Activated naive CD8-positive, alpha-beta T cell treated with anti-CD3 and anti-CD28 coated beads, Interleukin-2, amount 50 U/mL, for 16 hours (primary cell): ENCODE results near the gene RIC8B.

Source experiments
- DNase-seq: peaks from one replicate; pipeline ENCODE4 v3.0.0-alpha.2; 2020; ENCODE audit warnings: low read depth, low spot score

The RIC8B gene

DNA sequence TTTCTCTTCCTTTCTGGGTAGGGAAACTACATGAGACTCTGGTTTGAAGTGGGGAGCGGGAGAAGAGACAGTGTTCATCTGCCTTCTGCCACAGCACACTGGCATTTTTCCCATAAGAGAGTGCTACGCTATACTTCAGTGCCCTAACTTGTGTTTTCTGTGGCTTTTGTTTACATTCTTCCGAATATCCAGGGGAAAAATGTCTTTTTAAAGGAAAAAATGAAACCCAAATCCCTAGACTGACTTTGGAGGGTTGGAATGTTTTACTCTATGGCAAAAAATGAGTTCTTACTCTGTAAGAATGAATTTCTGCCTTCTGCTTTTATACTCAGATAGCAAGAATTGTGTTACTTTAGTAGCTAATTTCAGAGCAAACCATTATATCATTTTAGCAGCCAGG is 93.2 kb downstream of the RIC8B start:
- DNase-seq = no peak

DNA sequence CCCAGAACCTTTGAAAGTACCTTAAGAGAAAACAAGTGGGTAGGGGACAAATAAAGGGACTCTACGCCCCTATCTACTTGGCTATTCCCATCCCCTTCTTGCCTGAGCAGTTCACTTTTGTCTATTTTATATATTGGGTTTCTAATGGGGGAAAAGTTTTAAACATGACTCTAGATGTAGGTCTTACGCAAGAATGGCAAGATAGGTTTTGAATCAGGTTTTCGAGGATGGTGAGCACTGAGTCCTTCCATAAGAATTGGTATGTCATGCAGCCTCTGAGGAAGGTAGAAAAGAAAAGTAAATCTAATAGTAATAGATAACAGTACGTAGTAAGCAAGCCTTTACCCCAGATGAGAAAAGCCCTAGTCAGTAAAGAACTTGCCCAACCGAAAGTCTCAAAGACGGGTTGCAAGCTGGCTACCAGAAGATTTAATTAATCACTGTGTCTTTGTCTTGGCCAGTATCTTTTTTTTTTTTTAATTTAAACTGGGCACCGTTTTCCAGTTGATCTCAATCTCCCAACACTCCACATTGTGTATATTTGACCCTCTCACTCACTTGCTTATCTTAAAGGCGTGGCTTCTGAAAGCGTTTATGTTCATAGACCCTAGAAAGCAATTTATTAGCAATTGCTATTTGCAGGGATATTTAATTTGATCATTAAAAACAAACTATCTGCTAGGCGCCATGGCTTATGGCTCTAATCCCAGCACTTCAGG is 94.7 kb downstream of the RIC8B start:
- no peak for DNase-seq

DNA sequence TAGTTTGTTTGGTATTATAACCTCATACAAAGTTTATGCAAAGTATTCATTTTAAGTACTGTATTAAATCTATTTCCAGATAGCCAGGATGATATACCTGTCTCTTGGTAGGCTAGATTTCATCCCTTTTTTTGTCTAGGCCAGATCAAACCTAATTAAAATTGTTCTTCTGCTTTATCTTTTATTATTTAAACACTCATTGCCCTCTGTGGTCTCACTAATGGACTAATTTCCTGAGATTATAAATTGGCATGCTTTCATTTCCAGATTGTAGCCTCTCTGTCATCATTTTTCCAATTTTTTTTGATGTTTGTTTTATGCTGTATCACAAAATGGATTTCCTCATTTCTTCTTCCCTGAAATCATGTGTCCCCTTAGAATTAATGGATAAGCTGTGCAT is 95.6 kb downstream of the RIC8B start:
- DNase-seq = no peak

DNA sequence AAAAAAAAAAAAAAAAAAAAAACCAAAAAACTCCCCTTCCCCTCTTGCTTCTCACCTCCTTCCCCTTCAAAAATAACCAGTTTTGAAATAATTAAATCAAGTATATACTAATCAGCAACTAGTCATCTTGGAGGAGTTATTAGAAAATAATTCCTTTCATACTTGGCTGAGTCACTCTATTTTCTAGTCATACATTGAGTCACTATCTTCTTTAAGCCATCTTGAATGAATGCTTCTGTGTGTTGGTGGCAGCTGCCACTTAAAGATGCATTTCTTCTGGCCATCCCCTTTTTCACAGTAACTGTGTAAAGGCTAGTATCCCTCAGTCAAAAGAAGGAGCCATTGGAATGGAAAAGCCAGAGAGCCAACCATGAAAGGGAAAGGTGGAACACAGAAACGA is 97.0 kb downstream of the RIC8B start:
- no peak for DNase-seq

DNA sequence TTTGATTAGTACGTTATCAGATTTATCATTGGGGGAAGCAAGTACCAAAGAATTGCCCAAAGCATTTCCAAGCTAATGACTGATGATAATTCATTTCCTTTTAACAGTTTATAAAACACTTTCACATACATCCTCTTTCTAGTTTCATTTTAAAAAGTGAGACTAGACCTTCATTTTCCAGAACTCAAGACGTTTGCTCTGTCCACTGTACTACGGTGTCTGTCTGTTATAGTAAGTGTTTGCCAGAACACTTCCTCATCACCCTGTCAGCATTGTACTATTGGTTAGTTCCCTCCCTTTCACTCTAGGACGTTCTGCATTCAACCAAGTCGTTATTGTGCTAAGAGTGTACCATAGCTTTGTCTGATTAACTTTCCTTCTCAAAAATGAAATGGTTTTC is 99.5 kb downstream of the RIC8B start:
- DNase-seq = no peak

DNA sequence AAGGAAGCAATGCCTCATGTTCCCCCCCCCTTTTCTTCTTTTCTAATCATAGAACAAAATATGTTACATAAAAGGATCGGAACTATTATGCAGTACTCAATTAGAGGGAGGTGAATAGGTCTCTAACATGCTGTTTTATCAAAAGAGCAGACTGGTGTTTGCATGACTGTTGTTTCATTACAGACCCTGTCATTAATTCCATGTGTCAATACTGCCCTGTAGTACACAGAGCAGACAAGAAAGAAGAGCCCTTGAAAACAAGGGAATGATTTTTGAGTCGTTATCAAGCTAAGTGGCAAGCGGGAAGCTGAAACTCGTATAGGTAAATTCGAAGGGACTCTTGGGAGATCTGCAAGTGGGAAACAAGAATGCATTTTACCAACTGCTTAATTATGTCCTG is 104.3 kb downstream of the RIC8B start:
- DNase-seq = no peak

DNA sequence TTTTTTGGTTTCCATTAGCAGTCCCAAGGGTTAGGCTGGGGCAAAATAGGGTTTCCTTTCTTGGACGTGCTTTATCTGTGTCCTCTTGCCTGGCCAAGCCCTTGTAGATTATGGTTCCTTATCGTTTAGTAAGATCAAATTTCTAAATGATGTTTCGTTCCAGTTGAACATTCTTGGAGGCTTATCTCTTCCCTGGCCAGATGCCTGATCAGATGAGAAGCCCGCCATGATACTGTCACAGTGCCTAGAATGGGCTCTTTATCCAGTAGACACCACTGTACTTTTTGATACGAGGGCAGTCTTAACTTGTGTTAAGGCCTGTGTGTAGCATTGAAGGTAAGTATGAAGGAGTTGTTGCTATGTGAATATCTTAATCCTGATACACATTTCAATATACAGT is 105.1 kb downstream of the RIC8B start:
- DNase-seq = no peak

DNA sequence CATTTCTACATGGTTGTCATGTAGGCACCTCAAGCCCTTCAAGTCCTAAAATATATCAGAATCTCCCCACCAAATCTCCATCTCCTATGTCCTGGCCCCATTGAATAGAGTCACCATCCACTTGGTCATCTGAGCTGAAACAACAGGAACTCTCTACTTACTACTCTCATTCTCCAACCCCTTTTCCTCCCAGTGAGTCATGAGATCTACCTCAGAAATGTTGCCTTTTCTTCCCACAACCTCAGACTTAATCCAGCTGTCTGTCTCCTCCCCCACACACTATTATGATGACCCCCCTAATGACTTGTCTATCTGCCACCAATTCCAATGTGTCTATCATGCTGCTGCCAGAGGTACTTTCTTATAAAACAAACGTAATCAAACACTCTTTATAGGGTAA is 108.9 kb downstream of the RIC8B start:
- no peak for DNase-seq

DNA sequence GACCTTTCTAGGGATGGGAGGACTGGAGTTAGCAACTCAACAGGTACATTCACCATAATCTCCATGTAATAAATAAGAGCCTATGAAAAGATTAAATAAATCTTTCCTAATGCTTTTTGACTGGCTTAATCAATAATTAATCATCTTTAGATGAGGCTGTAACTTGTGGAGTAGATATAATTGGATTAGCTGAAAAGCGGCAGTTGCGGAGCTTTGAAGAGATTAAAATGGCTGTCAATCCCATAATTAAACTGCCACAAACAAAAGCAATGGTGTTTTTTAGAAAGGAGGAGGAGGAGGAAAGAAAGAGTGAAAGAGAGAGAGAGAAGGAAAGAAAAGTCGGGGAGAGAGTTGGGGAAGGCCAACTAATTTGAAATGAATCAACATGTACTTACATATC is 110.5 kb downstream of the RIC8B start:
- DNase-seq = no peak

DNA sequence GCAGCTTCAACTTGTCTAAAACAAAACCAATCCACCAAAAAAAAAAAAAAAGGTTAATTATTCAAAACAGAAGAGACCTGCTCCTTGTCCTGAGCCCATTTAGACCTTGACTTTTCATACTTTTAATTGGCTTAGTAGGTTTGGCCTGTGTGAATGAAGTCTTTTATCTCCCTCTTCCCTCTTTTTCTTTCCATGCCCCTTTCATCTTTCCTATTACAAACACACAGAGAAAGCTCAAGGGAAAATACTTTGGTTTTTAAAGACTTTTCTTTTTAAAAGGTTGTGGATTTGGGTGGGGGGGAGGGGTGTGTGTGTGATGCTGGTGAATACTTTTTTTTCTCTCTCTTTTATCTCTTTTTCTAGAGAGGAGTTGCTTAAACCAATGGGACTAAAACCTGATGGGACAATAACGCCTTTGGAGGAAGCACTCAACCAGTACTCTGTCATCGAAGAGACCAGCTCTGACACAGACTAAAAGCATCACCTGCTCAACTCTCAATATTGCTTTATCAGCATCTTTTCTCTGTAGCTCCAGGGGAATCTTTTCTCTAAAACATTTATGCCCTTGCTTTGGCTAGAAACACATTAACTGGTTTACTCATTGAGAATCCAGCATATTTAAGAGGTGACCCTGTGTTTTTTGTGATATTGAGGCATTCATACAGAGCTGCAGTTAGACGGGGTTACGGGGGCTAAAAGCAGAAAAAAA is 111.2 kb downstream of the RIC8B start:
- no peak for DNase-seq

DNA sequence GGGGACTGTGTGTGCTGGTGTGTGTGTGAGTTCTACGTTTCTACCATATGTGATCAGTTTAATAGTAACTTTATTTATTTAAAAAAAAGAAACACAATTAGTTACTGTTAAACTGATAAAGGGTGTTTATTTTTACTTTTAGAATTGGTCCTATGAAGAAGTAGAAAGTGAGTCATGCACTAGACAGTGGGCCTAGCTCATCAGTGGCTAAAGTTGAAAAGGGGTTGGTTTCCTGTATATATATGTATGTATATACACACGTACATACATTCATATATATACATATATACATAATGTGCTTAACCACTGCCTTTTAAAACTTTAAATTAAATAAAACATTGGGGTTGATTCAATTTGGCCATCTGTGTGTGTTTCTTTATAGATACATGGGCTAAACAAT is 112.5 kb downstream of the RIC8B start:
- DNase-seq = no peak

DNA sequence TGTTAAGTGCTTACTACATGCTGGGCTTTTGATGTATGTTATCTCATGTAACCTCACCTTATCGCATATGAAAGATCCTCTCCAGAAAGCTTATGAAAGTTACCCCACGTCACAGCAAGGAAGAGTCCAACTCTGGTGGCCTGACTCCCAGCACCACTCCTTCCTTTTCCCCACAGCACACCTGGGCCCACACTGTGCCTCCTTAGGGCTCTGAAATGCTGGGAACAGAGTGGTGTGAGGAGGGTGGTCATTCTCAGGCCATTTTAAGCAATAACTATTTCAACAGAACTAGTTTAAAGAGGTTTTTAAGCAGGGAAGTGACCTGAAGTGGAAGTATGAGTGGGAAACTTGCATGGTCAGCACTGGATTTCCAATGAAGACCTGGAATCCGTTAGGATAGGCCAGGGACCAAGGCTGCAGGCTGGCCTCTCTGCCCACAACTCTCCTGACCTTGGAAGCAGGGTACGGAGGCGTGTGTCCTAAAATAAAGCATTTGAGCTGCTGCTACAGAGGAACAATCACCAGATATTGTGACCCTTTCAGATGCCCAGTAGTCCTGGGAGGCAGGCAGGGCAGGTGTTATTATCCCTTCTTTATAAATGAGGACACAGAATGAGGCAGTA is 114.0 kb downstream of the RIC8B start:
- no peak for DNase-seq

DNA sequence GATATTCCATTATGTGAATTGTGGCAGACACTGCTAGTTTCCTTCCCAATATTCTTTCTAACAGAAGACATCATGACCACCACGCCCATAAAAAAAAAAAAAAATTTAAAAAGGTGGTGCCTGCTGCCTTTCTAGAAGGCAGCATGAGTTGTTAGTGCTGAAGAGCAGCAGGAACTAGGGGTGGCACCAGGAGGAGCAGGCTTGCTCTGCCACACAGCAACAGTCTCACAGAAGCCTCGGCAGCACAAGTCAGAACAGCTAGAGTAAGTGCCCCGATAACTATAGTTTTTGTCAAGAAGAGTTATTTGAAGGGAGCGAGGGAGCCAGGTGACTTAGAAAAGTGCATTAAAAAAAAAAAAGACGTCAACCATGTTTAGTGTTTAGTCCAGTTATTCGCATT is 114.8 kb downstream of the RIC8B start:
- DNase-seq = no peak

DNA sequence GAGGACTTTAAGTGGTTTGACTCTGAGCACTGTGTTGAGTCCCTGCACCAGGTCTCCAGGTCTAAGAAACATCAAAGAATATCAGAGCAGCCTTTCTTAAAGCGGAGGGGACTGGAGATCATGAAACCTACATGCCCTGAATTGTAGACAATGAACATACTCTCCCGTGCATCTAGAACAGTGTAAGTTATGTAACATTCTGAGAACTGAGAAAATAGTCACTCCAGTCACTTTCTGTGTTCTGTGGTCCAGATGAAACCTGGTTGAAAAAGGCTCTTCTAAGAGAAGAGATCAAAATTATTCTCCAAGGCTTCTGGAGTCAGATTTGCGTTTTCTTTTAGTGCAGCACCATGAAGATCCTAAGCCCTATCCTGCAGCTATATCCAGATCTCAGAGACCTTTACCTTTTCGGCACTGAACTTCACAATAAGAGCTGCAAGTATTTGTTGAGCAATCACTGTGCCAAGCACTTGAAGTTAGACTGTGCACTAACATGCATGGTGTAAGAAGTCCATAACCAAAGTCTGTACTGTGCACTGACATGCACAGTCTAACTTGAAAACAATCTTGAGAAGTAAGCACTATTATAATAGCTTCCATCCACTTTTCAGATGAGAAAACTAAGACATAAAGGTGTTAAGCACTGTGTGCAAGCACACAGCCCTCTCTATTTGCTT is 115.6 kb downstream of the RIC8B start:
- no peak for DNase-seq

DNA sequence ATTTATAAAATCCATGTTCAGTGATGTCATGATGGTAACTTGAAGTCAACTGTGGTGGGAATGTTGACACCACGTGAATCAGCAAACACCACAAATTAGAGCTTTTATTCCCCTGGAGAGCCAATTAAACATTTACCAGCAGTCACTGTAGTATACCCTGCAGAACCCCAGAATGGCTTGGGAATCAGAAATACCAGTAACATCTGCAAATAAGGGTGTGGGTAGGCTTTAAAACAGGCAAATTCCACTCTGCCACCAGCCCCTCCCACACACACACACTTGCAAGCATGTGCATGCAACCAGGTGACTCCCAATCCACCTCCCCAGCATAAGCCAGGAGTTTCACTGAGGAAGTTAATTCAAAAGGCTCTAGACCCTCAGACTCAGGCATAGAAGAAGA is 117.6 kb downstream of the RIC8B start:
- DNase-seq = no peak

DNA sequence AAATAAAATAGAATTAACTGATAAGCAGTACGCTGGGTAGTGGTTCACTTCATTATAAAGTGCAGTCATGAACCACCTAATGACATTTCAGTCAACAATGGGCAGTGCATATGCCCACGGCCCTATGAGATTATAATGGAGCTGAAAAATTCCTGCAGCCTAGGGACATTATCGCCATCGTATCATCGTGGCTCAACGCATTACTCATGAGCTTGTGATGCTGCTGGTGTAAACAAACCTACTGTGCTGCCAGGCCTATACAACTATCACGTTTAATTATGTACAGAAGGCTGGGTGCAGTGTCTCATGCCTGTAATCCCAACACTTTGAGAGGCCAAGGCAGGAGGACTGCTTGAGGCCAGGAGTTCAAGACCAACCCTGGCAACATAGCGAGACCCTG is 119.0 kb downstream of the RIC8B start:
- no peak for DNase-seq

DNA sequence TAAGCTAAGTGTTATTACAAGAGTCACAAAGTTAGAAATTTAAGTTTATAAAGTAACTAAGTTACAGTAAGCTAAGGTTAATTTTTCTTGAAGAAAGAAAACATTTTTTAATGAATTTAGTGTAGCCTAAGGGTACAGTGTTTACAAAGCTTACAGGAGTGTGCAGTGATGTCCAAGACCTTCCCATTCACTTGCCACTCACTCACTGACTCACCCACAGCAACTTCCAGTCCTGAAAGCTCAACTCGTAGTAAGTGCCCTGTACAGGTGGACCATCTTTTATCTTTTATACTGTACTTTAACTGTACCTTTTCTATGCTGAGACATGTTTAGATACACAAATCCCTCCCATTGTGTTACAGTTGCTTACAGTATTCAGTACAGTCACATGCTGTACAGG is 120.3 kb downstream of the RIC8B start:
- no peak for DNase-seq

DNA sequence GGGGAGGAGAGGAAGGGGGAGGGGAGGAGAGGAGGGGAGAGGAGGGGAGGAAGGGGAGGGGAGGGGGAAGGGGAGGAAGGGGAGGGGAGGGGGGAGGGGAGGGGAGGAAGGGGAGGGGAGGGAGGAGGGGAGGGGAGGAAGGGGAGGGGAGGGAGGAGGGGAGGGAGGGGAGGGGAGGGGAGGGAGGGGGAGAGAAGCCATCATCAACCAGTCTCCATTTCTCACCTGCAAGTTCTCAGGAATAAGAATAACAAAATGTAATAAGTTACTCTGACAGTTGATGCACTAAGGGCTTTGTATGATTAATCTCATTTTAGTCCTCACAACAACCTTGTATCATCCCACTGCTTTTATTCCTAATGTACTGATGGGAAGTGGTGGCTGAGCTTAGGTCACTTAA is 122.1 kb downstream of the RIC8B start:
- DNase-seq = no peak

DNA sequence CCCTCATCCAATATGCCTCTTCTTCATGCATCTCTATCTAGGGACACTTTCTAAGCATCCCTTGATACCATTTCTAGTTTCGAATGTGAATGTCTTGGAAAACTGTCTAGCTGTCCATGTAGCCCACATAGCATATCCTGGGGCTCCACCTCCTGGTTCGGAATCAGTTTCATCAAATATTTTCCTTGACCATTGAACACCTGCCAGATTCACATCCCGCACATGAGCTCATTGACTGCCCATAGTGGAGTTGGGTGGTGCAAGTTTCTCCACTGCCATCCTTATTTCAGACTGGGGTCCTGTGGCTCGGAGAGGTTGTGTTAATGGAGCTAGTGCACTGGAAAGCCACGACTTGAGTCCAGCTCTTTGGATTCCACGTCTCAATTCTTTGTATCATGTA is 122.6 kb downstream of the RIC8B start:
- DNase-seq = no peak

DNA sequence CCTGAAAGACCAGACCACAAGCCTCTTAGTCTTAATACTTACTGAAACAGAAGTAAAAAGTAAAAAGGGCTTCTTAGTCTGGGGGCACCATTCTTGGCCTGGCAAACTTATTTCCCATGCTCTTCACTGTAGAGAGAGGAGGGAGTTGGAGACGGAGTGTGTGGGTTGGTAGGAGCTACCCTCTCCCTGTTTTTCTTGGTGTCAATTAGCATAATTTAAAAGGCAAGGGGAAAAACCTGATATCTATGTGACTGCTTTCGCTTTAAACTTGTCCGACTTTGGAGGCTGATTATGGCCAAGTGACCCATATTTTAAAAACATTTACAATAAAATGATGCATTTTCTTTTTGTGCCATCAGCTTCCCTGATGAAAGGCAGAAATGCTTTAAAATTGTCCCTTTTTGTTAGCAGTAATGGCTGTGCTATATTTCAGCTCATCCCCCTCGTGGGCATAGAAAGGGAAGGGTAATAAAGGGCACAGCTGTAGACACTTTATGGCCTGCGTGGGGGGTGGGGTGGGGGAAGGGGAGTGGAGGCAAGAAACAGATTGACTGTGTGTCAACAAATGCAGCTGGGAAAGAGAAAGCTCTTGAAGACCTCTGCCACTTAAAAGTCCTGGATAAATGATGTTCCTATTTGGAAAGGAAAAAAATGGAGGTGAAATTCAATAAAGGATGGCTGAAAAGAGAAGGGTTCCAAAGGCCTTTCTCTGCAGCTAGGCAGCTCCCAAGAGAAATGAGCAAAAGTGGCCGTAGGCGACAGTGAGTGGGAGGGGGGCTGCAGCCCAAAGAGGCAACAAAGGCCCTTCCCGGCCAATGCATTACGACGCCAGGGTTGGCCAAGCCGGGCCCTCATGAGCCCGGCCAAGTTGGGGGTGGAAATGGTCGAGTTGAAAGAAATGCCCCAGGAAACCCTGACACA is 123.8 kb downstream of the RIC8B start:
- no peak for DNase-seq

DNA sequence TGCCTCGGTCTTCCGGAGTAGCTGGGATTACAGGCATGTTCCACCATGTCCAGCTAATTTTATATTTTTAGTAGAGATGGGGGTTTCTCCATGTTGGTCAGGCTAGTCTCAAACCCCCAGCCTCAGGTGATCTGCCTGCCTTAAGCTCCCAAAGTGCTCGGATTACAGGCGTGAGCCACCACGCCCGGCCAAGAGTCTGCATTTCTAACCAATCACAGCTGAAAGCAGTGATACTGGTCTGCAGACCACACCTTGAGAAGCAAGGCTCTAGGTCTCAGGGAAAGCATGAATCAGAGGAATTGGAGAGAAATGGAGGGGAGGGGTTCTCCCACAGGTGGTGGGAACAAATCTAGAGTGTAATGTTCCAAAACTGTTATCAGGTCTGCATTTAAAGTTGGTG is 126.1 kb downstream of the RIC8B start:
- DNase-seq = no peak

DNA sequence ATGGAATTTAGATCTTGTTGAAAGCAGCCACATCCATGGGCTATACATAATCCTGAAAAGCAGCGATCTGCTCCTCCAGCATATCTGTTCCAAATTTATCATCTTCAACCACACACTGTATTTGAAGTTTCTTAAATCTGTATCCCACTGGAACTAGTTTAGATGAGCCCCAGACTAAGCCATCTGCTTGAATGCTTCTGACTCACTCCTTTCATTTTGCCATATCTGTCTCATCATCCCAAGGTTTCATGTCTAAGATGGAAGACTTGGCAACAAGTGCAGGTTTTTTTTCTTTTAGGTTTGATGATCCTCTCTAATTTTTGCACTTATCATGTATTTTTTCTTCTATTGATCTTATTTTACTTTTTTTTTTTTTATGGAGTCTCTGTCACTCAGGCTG is 126.8 kb downstream of the RIC8B start:
- no peak for DNase-seq
